A549 treated with GW870086 at 1 μM for 4 hours (cell line): ENCODE measurements around the gene TM7SF2. TPM values are rescaled to one million over a fixed set of nuclear protein-coding genes. Genes with fewer than 3 reads are reported as not detected.

Experiments
- total RNA-seq: library from RNA; stranded (reverse); fragments of 200-300 nt; extraction: Qiagen RNA extraction; gene quantifications from 5 replicates; pipeline ENCODE4 v1.2.3, GENCODE V29; 2022; ENCODE audit warnings: low read depth

The TM7SF2 gene
- total RNA-seq = 5.3 to 6.8 TPM (median 5.5 TPM) in 5 replicates

GRCh38 chr11:65111744-65112545 lies at the start of gene TM7SF2:
Gene TM7SF2 (plus strand): TSS chr11:65111872. CDS start chr11:65112016, 144 bp downstream.

GRCh38 chr11:65083834-65084597 lies 27.7 kb upstream of the TM7SF2 start, which contains the start of the genes CDCA5 and ZFPL1:
Gene CDCA5 (minus strand): TSS chr11:65084040. CDS start chr11:65083978, 62 bp downstream.
Gene ZFPL1 (plus strand): TSS chr11:65084222. CDS start chr11:65084699, 477 bp downstream.

GRCh38 chr11:65095974-65096806 lies 15.5 kb upstream of the TM7SF2 start, which contains the start of gene VPS51:
Gene VPS51 (plus strand): TSS chr11:65096214. CDS start chr11:65096251, 37 bp downstream.

GRCh38 chr11:65117206-65118096 lies 5.8 kb downstream of the TM7SF2 start, which contains the start of gene ZNHIT2:
Gene ZNHIT2 (minus strand): TSS chr11:65117701. CDS start chr11:65117653, 48 bp downstream.

GRCh38 chr11:65121865-65122696 lies 10.4 kb downstream of the TM7SF2 start, which contains the start of the genes FAU and MRPL49:
Gene FAU (minus strand): TSS chr11:65122134. CDS start chr11:65121813, 321 bp downstream.
Gene MRPL49 (plus strand): TSS chr11:65122321. CDS start chr11:65122347, 26 bp downstream.

GRCh38 chr11:65134240-65134951 lies 22.7 kb downstream of the TM7SF2 start, which contains the start of gene SYVN1:
Gene SYVN1 (minus strand): TSS chr11:65134519. CDS start chr11:65133601, 918 bp downstream.

Other genes with a start within 250 kb of the TM7SF2 start
- 104 to 140 TPM (median 129 TPM) in 5 replicates for gene EHD1, start 233.3 kb upstream of the TM7SF2 start, total RNA-seq
- gene ATG2A, start 194.7 kb upstream of the TM7SF2 start, total RNA-seq = 12.9 to 22.4 TPM (median 20.8 TPM) in 5 replicates
- gene PPP2R5B, start 187.2 kb upstream of the TM7SF2 start, total RNA-seq = 3.6 to 6.2 TPM (median 4.2 TPM) in 5 replicates
- gene GPHA2, start 176.0 kb upstream of the TM7SF2 start, total RNA-seq = not detected in 5 replicates
- gene MAJIN, start 139.8 kb upstream of the TM7SF2 start, total RNA-seq = not detected in 5 replicates
- gene BATF2, start 114.9 kb upstream of the TM7SF2 start, total RNA-seq = 0.61 to 1.3 TPM (median 0.67 TPM) in 5 replicates
- gene ARL2, start 97.7 kb upstream of the TM7SF2 start, total RNA-seq = 157 to 200 TPM (median 182 TPM) in 5 replicates
- gene SNX15, start 84.4 kb upstream of the TM7SF2 start, total RNA-seq = 20.2 to 23.7 TPM (median 21.5 TPM) in 5 replicates
- gene SAC3D1, start 70.7 kb upstream of the TM7SF2 start, total RNA-seq = 33.6 to 55.1 TPM (median 50.9 TPM) in 5 replicates
- not detected in 5 replicates for gene NAALADL1, start 53.3 kb upstream of the TM7SF2 start, total RNA-seq
- gene CDCA5, start 27.8 kb upstream of the TM7SF2 start, total RNA-seq = 56.3 to 73.2 TPM (median 69.6 TPM) in 5 replicates
- 30.8 to 34.6 TPM (median 33.1 TPM) in 5 replicates for gene ZFPL1, start 27.6 kb upstream of the TM7SF2 start, total RNA-seq
- 50.2 to 54.5 TPM (median 53.0 TPM) in 5 replicates for gene VPS51, start 15.7 kb upstream of the TM7SF2 start, total RNA-seq
- gene ZNHIT2, start 5.8 kb downstream of the TM7SF2 start, total RNA-seq = 14.6 to 23.2 TPM (median 21.6 TPM) in 5 replicates
- gene FAU, start 10.3 kb downstream of the TM7SF2 start, total RNA-seq = 887 to 1,065 TPM (median 962 TPM) in 5 replicates
- 68.9 to 78.3 TPM (median 73.3 TPM) in 5 replicates for gene MRPL49, start 10.4 kb downstream of the TM7SF2 start, total RNA-seq
- gene SYVN1, start 22.6 kb downstream of the TM7SF2 start, total RNA-seq = 30.3 to 41.2 TPM (median 40.5 TPM) in 5 replicates
- not detected in 5 replicates for gene SPDYC, start 58.4 kb downstream of the TM7SF2 start, total RNA-seq
- 94.0 to 119 TPM (median 113 TPM) in 5 replicates for gene CAPN1, start 70.1 kb downstream of the TM7SF2 start, total RNA-seq
- 11.8 to 20.5 TPM (median 13.7 TPM) in 5 replicates for gene POLA2, start 150.1 kb downstream of the TM7SF2 start, total RNA-seq
- 17.3 to 23.6 TPM (median 20.1 TPM) in 5 replicates for gene CDC42EP2, start 203.0 kb downstream of the TM7SF2 start, total RNA-seq
- gene DPF2, start 222.0 kb downstream of the TM7SF2 start, total RNA-seq = 37.7 to 44.3 TPM (median 39.7 TPM) in 5 replicates
- 0.40 to 0.94 TPM (median 0.87 TPM) in 5 replicates for gene TIGD3, start 242.9 kb downstream of the TM7SF2 start, total RNA-seq